B cell (primary cell): ENCODE measurements around the gene FBXL16. TPM values are rescaled to one million over a fixed set of nuclear protein-coding genes. Genes with fewer than 3 reads are reported as not detected.

Source experiments
- ATAC-seq: fragments of 200-7000 bp; cut with Tn5 transposase; one replicate; pipeline ENCODE4 v1.10.0; 2021; ENCODE audit warnings: low read depth, mild to moderate bottlenecking, moderate number of reproducible peaks, moderate library complexity
- CTCF ChIA-PET: fragments of 350-600 bp; sonication (Branson Sonifier 250); formaldehyde crosslinking; loops from one replicate; lab custom pipeline; 2021; ENCODE audit warnings: antibody characterized with exemption, inconsistent platforms; lab: Charles Lee
- POLR2A ChIA-PET: fragments of 350-600 bp; sonication (Branson Sonifier 250); formaldehyde crosslinking; loops from one replicate; lab custom pipeline; 2021; ENCODE audit warnings: antibody characterized with exemption; lab: Charles Lee
- DNase-seq: peaks from one replicate; pipeline ENCODE4 v3.0.0; 2013
- H2AFZ ChIP-seq: 2 replicates; pipeline ENCODE4 v1.6.1; 2012; ENCODE audit warnings: mild to moderate bottlenecking, low read depth, low read length; ENCODE audit not compliant: insufficient read depth, poor library complexity, severe bottlenecking
- H3K27ac ChIP-seq, 2 donors: 1 replicate in 1 of 2; 2 replicates in 1 of 2; pipeline ENCODE4 v1.5.1; 2012 to 2013; ENCODE audit warnings: low read length in 2 of 2, mild to moderate bottlenecking in 2 of 2, moderate library complexity in 1 of 2
- H3K27me3 ChIP-seq, 4 experiments: fragments of 200-600 bp in 1 of 4; sonication (generic) in 1 of 4; replicated peaks in 1 of 4; 1 replicate in 2 of 4; 2 replicates in 2 of 4; pipeline versions ENCODE4 v1.6.1 to v1.7.0; 2013 to 2016; ENCODE audit warnings: low read length in 3 of 4, mild to moderate bottlenecking in 2 of 4, mixed read lengths in 1 of 4, moderate library complexity in 1 of 4; ENCODE audit not compliant: insufficient read depth in 4 of 4, control insufficient read depth in 3 of 4; ENCODE audit errors: control extremely low read depth in 1 of 4
- H3K36me3 ChIP-seq, 2 experiments: replicated peaks in 1 of 2; 1 replicate in 1 of 2; 2 replicates in 1 of 2; pipeline versions ENCODE4 v1.6.1 to v1.7.1; 2013; ENCODE audit warnings: low read length in 1 of 2; ENCODE audit not compliant: insufficient read depth in 2 of 2, control insufficient read depth in 1 of 2; ENCODE audit errors: control extremely low read depth in 1 of 2, extremely low read depth in 1 of 2
- H3K4me1 ChIP-seq, 2 donors: fragments of 200-600 bp in 1 of 2; sonication (generic) in 1 of 2; 1 replicate in 1 of 2; 2 replicates in 1 of 2; pipeline versions ENCODE4 v1.5.1 to v1.6.1; 2013 to 2017; ENCODE audit warnings: low read length in 2 of 2; ENCODE audit not compliant: control insufficient read depth in 2 of 2, insufficient read depth in 2 of 2
- H3K4me2 ChIP-seq: replicated peaks from 2 replicates; pipeline ENCODE3; 2012; ENCODE audit warnings: mild to moderate bottlenecking, low read depth, low read length; ENCODE audit not compliant: poor library complexity, severe bottlenecking
- H3K4me3 ChIP-seq, 5 experiments: fragments of 200-600 bp in 1 of 5; sonication (generic) in 1 of 5; 1 replicate in 3 of 5; 2 replicates in 2 of 5; pipeline versions ENCODE4 v1.5.1 to v1.7.0; 2011 to 2016; ENCODE audit warnings: low read length in 4 of 5, mild to moderate bottlenecking in 4 of 5, low read depth in 2 of 5, control low read depth in 1 of 5, moderate library complexity in 1 of 5; ENCODE audit not compliant: insufficient read depth in 1 of 5; ENCODE audit errors: control extremely low read depth in 1 of 5, extremely low read depth in 1 of 5
- H3K79me2 ChIP-seq: fragments of 200-600 bp; sonication (generic); one replicate; pipeline ENCODE4 v1.6.0; 2016; ENCODE audit warnings: low read length; ENCODE audit not compliant: control insufficient read depth, insufficient read depth
- H3K9ac ChIP-seq: fragments of 200-600 bp; sonication (generic); 2 replicates; pipeline ENCODE4 v1.6.1; 2017; ENCODE audit warnings: mild to moderate bottlenecking, low read length, moderate library complexity
- H3K9me3 ChIP-seq, 3 donors: one replicate each; pipeline versions ENCODE4 v1.6.1 to v1.7.1; 2013; ENCODE audit warnings: low read length in 2 of 3; ENCODE audit not compliant: control insufficient read depth in 2 of 3, insufficient read depth in 1 of 3; ENCODE audit errors: control extremely low read depth in 1 of 3
- H4K20me1 ChIP-seq: 2 replicates; pipeline ENCODE4 v1.6.0; 2012; ENCODE audit warnings: mild to moderate bottlenecking, low read length; ENCODE audit not compliant: insufficient read depth, control insufficient read depth, poor library complexity, severe bottlenecking
- H3K27ac Mint-ChIP-seq: one replicate; pipeline ENCODE4 v1.8.0; 2021; ENCODE audit warnings: mixed read lengths
- H3K27me3 Mint-ChIP-seq: one replicate; pipeline ENCODE4 v1.8.0; 2021; ENCODE audit warnings: mixed read lengths
- H3K4me1 Mint-ChIP-seq: one replicate; pipeline ENCODE4 v1.8.0; 2021; ENCODE audit warnings: mixed read lengths
- H3K4me3 Mint-ChIP-seq: one replicate; pipeline ENCODE4 v1.8.0; 2021; ENCODE audit warnings: mixed read lengths
- H3K9me3 Mint-ChIP-seq: one replicate; pipeline ENCODE4 v1.8.0; 2022; ENCODE audit warnings: mixed read lengths; ENCODE audit not compliant: insufficient read depth
- EZH2 ChIP-seq: IDR thresholded peaks from 2 replicates; pipeline ENCODE4 v1.6.1; 2012; ENCODE audit warnings: borderline replicate concordance, low read depth, mild to moderate bottlenecking, moderate library complexity, low read length; ENCODE audit not compliant: insufficient read depth, poor library complexity, severe bottlenecking
- WGBS: methylation state at CpG from one replicate; pipeline ENCODE4 v1.1.5; 2013; ENCODE audit warnings: missing lambda C conversion rate; ENCODE audit not compliant: insufficient coverage; 5-methylcytosine and 5-hydroxymethylcytosine counted together
- intact Hi-C: fragments of 100-400 bp; cut with micrococcal nuclease; formaldehyde crosslinking; loops from one replicate; pipeline ENCODE4 v1.10.0; 2022
- polyA plus RNA-seq: library from polyadenylated mRNA; depleted of rRNA; stranded (reverse); fragments of >200 nt; gene quantifications from 2 replicates; pipeline ENCODE4 v1.2.3, GENCODE V29; 2012
- total RNA-seq, 2 donors: library from RNA; stranded (reverse); fragments of 120-200 nt in 1 of 2; gene quantifications; 1 replicate in 1 of 2; 2 replicates in 1 of 2; pipeline versions ENCODE4 v1.2.3 to v1.2.4, GENCODE V29; 2013 to 2022
- TF ChIP-seq, protein P1 (sequence below): fragments of 200-600 bp; IDR thresholded peaks from one replicate; pipeline ENCODE4 v1.8.0; 2022; ENCODE audit warnings: antibody characterized with exemption, mild to moderate bottlenecking

Gene FBXL16
- total and polyA plus RNA-seq, 2 donors (not counting 1 experiment from before 2014, with no cell fraction given) = 2.2 to 5.8 TPM

DNA sequence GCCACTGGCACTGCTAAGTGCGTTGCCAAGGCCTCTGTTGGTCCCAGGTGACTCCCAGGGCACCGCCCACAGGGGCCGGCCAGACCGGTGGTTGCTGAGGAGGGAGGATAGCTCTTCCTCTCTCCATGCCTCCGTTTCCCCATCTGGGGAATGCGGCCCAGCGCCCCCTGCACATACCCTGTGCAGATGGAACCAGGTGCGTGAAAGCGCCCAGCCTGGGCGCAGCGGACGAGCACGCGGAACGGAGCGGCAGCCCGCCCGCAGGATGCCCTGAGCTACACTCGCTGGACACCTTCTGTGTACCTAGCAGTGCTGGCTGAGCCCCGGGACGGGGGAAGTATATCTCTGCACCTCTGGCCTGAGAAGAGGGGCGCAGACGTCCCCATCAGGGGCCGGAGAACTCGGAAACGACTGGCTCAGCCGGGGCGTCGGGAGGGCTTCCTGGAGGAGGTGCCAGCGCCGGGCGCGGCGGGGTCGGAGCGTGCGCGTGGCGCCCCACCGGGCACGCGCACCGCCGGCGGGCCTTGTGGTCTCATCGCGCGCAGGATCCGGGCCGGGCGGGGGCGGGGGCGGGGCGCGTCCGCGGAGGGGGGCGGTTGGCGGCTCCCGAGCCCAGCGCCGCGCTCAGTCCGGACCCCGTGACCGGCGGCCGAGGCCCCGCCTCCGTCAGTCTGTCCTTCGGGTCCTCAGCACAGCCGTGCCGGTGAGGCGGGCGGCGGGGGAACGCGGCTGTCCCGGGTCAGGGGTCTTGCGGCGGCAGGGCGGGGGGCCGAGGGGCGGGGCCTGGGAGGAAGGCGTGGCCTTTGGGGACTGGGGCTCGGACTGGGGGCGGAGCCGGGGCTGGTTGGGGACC, 21.1 kb upstream of the FBXL16 start, which contains the start of the genes CCDC78 and HAGHL:
TSS of gene CCDC78 (minus strand) at position 6 of the 853 bp plus-strand sequence. CDS start 76 bp downstream, outside the sequence.
TSS of gene HAGHL (plus strand) at position 669 of the 853 bp plus-strand sequence. CDS start 404 bp downstream, outside the sequence.
- no peak for TF ChIP-seq EZH2
- TF ChIP-seq, protein P1, sequence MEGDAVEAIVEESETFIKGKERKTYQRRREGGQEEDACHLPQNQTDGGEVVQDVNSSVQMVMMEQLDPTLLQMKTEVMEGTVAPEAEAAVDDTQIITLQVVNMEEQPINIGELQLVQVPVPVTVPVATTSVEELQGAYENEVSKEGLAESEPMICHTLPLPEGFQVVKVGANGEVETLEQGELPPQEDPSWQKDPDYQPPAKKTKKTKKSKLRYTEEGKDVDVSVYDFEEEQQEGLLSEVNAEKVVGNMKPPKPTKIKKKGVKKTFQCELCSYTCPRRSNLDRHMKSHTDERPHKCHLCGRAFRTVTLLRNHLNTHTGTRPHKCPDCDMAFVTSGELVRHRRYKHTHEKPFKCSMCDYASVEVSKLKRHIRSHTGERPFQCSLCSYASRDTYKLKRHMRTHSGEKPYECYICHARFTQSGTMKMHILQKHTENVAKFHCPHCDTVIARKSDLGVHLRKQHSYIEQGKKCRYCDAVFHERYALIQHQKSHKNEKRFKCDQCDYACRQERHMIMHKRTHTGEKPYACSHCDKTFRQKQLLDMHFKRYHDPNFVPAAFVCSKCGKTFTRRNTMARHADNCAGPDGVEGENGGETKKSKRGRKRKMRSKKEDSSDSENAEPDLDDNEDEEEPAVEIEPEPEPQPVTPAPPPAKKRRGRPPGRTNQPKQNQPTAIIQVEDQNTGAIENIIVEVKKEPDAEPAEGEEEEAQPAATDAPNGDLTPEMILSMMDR = no peak
- no peaks in the 10 kb centered on the region for H3K9me3 Mint-ChIP-seq
- H3K27ac Mint-ChIP-seq = peak within 1 kb of the TSS; percentile 74
- DNase-seq (peak; percentile 79), ATAC-seq (peak; percentile 59)
- peaks cover 19% of the 10 kb centered on the region for H3K4me1 Mint-ChIP-seq
- Histone ChIP-seq H4K20me1 (peaks cover 19% of the 10 kb centered on the region), H3K27me3 (no peaks in the 10 kb centered on the region), H3K4me3 (peak within 1 kb of the TSS; percentile 42 to 81 (median 70)), H3K27ac (peak within 1 kb of the TSS; percentile 73 to 87), H3K79me2 (no peaks in the 10 kb centered on the region), H2AFZ (peak within 1 kb of the TSS; percentile 62), H3K36me3 (peaks cover 0 to 6% of the 10 kb centered on the region in 2 experiments), H3K4me2 (peak within 1 kb of the TSS; percentile 97), H3K4me1 (peaks cover 13 to 34% of the 10 kb centered on the region in 2 donors), H3K9me3 (peaks cover 0 to 1% (median 0%) of the 10 kb centered on the region in 3 donors), H3K9ac (peak within 1 kb of the TSS; percentile 86)
- ChIA-PET POLR2A (interaction anchor here (0.6 to 2.2 kb wide), 2 partner anchors 11 to 28 kb away, joined by 7 to 11 read pairs; partner anchors contain the start of gene METRN), CTCF (interaction anchor here (1.1 to 1.8 kb wide), 3 partner anchors 11 to 14 kb away, joined by 3 to 8 read pairs (median 4); partner anchors contain the start of gene CIAO3)
- intact Hi-C loops = loop anchor here (1.0 to 5.0 kb wide), 2 partner anchors 62 to 886 kb away; partner anchors contain the start of genes CHTF18, CRAMP1, IFT140 and RPUSD1
- H3K27me3 Mint-ChIP-seq = no peaks in the 10 kb centered on the region
- WGBS = 3% methylated on average over 81 of the region's 88 CpGs
- H3K4me3 Mint-ChIP-seq = peak within 1 kb of the TSS; percentile 79
